ENCODE results near the gene STK4.

The STK4 gene

DNA sequence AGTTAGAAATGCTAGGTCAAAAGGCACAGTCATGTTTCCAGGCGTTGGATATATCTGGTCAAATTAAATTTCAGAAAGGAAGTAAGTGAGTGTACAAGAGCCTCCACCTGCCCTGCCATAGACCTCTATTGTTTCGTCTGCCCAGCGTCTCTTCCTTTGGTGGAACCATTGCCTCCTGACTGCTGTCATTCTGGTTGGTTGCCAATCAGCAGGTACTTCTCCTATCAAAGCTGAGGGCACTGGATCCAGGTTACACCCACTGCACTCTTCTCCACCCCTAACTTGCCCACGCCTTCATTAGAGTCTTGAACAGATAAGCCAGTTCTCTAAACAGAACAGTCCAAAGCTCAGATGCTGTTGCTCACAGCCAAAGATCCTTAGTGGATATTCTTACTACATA lies 151.3 kb downstream of the STK4 start:
- DNase-seq, result no peak

DNA sequence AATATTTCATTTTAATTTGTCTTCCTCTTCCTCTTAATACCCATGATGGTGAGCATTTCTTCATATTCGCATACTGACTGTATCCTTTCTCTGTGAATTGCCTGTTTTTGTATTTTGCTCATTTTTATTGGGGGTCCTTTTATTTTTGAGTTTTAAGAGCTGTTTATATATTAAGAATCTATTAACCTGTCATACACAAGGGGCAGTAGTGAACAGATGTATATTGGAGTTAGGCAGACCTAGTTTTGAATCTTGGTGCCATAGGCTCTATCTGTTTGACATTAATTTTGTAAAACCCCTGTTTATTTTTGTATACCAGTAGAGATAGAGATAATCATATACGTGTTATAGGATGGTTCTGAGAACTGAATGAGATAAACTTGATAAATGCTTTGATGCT lies 151.7 kb downstream of the STK4 start:
- no peak for DNase-seq

DNA sequence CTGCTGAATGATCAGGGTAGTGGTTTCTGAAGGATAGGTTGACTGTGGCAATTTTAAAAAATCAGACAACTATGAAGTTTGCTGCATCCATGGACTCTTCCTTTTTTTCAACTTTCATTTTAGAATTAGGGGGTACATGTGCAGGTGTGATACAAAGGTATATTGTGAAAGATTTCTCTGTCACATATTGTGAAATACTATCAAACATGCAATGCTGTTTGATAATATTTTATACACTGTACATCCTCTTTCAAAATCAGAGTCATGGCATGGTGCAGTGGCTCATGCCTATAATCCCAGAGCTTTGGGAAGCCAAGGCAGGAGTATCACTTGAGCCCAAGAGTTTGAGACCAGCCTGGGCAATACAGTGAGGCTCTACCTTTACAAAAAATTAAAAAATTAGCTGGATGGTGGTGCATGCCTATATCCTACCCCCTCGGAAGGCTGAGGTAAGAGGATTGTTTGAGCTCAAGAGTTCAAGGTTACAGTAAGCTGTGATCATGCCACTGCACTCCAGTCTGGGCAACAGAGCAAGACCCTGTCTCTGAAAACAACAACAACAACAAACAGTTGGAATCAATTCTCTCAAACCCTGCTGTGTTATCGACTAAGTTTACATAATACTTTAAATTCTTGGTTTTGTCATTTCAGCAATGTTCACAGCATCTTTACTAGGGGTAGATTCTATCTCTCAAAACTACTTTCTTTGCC lies 153.4 kb downstream of the STK4 start:
- DNase-seq, result no peak

DNA sequence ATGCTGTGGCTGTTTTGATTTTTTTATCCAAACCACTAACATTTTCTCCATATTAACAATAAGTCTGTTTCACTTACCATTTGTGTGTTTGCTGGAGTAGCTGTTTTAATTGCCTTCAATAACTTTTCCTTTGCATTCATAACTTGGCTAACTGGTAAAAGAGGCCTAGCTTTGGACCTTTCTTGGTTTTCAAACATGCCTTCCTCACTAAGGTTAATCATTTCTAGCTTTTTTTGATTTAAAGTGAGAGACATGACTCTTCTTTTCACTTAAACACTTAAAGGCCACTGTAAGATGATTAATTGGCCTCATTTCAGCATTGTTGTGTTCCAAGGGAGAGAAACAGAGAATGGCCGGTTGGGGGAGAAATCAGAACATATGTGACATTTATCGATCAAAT lies 155.1 kb downstream of the STK4 start:
- no peak for DNase-seq

DNA sequence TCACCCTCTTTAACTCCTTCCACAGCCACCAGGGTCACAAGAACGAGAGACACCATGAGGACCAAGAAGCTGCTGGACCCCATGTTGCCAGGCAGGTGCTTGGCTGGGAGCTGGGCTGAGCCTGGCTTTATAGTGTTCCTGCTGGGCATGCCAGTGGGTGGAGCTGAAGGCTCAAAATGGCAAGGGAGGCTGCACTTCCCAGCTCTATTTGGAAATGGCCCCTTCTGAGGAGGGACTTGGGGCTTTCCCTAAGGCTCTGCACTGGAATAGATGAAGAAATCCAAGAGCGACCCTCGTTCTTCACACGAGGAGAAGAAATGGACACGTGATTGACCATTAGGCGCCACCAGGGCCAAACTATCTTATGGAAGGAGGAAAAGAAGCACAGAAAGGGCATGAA lies 158.1 kb downstream of the STK4 start, which contains the start of gene WFDC12:
WFDC12 (minus strand) TSS at position 101 of the 400 bp plus-strand sequence; CDS start at position 83, 18 bp downstream.
- no peak for DNase-seq

DNA sequence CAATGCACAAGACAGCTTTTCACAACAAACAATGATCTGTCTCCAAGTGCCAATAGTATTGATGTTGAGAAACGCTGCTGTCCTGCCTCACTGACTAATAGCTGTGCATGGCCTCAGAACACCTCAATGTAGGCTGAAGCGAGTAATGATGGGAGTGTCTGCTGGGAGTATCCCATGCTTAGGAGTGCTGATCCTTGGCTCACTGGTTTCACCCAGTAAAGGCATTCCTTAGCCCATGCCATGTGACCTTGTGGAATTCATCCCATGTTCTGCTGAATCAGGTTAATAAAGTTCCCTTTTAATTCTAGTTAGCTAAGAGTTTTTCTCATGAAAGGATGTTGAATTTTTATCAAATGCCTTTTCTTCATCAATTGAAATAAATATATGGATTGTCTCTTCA lies 161.8 kb downstream of the STK4 start:
- DNase-seq, result no peak
